Esophagus mucosa (tissue), 1 donor: ENCODE measurements around the gene ARID1B. TPM values are rescaled to one million over a fixed set of nuclear protein-coding genes. Genes with fewer than 3 reads are reported as not detected.

Experiments used
- ATAC-seq: fragments of 200-7000 bp; cut with Tn5 transposase; one replicate; pipeline ENCODE4 v1.9.1; 2020
- total RNA-seq: library from RNA; stranded (reverse); gene quantifications from one replicate; pipeline ENCODE4 v1.2.4, GENCODE V29; 2023
- donor health status: DM: yes; HTN: yes; CAD: no.

ARID1B gene
- total RNA-seq, 1 donor from 2014 or later = 45.7 TPM

GRCh38 chr6:157198425-157199279, 421.5 kb downstream of the ARID1B start:
- ATAC-seq = peak; percentile 100

- ATAC-seq = no peak
These were observed 422.9 kb downstream of the ARID1B start for GRCh38 chr6:157200117-157200516.

- no peak for ATAC-seq
These were observed 423.4 kb downstream of the ARID1B start for GRCh38 chr6:157200611-157201010.

GRCh38 chr6:157201083-157201482, 423.9 kb downstream of the ARID1B start:
- ATAC-seq = no peak

GRCh38 chr6:157203312-157203744, 426.1 kb downstream of the ARID1B start:
- ATAC-seq = no peak

- no peak for ATAC-seq
These were observed 426.6 kb downstream of the ARID1B start for GRCh38 chr6:157203764-157204163.

GRCh38 chr6:157205473-157206358, 428.5 kb downstream of the ARID1B start:
- no peak for ATAC-seq

- ATAC-seq = no peak
These were observed 429.2 kb downstream of the ARID1B start for GRCh38 chr6:157206359-157206815.

- ATAC-seq = no peak
These were observed 430.4 kb downstream of the ARID1B start for GRCh38 chr6:157207521-157208076.

GRCh38 chr6:157209865-157210530, 432.8 kb downstream of the ARID1B start:
- ATAC-seq = no peak

- ATAC-seq = no peak
These were observed 433.8 kb downstream of the ARID1B start for GRCh38 chr6:157210954-157211353.

- peak; percentile 27 for ATAC-seq
These were observed 434.7 kb downstream of the ARID1B start for GRCh38 chr6:157211603-157212455.

- ATAC-seq = no peak
These were observed 436.2 kb downstream of the ARID1B start for GRCh38 chr6:157213426-157213825.

- ATAC-seq = no peak
These were observed 436.9 kb downstream of the ARID1B start for GRCh38 chr6:157213907-157214565.

- no peak for ATAC-seq
These were observed 438.5 kb downstream of the ARID1B start for GRCh38 chr6:157215717-157216116.

GRCh38 chr6:157216570-157216969, 439.4 kb downstream of the ARID1B start:
- ATAC-seq = no peak

GRCh38 chr6:157217198-157217893, 440.2 kb downstream of the ARID1B start:
- ATAC-seq = no peak

- ATAC-seq = no peak
These were observed 440.8 kb downstream of the ARID1B start for GRCh38 chr6:157217894-157218370.

GRCh38 chr6:157218371-157219198, 441.4 kb downstream of the ARID1B start:
- no peak for ATAC-seq
